ENCODE data around the gene THEM5. TPM values are rescaled to one million over a fixed set of nuclear protein-coding genes. Genes with fewer than 3 reads are reported as not detected.
A peak's percentile ranks its signal among the peaks of the same experiment; 100 is the strongest.

Gene THEM5
- total RNA-seq, 1 experiment from 2014 or later = not detected

- Histone ChIP-seq H3K27me3 (ENCODE audit: control insufficient read depth, insufficient read depth, low read length) (peaks cover 16% of the 10 kb centered on the region; the same call in 1 of the 2 replicates), H3K36me3 (replicated peaks; ENCODE audit: control insufficient read depth, insufficient read depth, low read length) (no peaks in the 10 kb centered on the region), H3K4me3 (ENCODE audit: insufficient read depth, low read depth, low read length) (no peak overlapping the region)
- peak; percentile 56 for DNase-seq
These were observed 54.1 kb downstream of the THEM5 start for GRCh38 chr1:151799179-151800022.

- Histone ChIP-seq H3K27me3 (ENCODE audit: control insufficient read depth, insufficient read depth, low read length) (peaks cover 16% of the 10 kb centered on the region; the same call in 1 of the 2 replicates), H3K36me3 (replicated peaks; ENCODE audit: control insufficient read depth, insufficient read depth, low read length) (no peaks in the 10 kb centered on the region), H3K4me3 (ENCODE audit: insufficient read depth, low read depth, low read length) (no peak overlapping the region)
- DNase-seq = no peak
These were observed 54.9 kb downstream of the THEM5 start for GRCh38 chr1:151798571-151798970.

Other genes starting within 250 kb of the THEM5 start
- 35.1 and 47.8 TPM in 2 replicates for gene SNX27, start 241.7 kb downstream of the THEM5 start, total RNA-seq (2014; rRNA removed; shearing (Covaris generic))
- gene CELF3, start 136.9 kb downstream of the THEM5 start, total RNA-seq (2014; rRNA removed; shearing (Covaris generic)) = 0.07 TPM in 1 of 2 replicates, not detected in the other
- gene RIIAD1, start 132.2 kb downstream of the THEM5 start, total RNA-seq (2014; rRNA removed; shearing (Covaris generic)) = not detected in 2 replicates
- 158 and 214 TPM in 2 replicates for gene MRPL9, start 90.2 kb downstream of the THEM5 start, total RNA-seq (2014; rRNA removed; shearing (Covaris generic))
- 20.9 and 25.0 TPM in 2 replicates for gene TDRKH, start 63.2 kb downstream of the THEM5 start, total RNA-seq (2014; rRNA removed; shearing (Covaris generic))
- 0.07 TPM in 1 of 2 replicates, not detected in the other for gene LINGO4, start 48.3 kb downstream of the THEM5 start, total RNA-seq (2014; rRNA removed; shearing (Covaris generic))
- gene RORC, start 21.9 kb downstream of the THEM5 start, total RNA-seq (2014; rRNA removed; shearing (Covaris generic)) = 0.18 and 0.42 TPM in 2 replicates
- 0.30 and 0.90 TPM in 2 replicates for gene C2CD4D, start 13.9 kb downstream of the THEM5 start, total RNA-seq (2014; rRNA removed; shearing (Covaris generic))
- gene THEM4, start 55.8 kb upstream of the THEM5 start, total RNA-seq (2014; rRNA removed; shearing (Covaris generic)) = 21.4 and 22.6 TPM in 2 replicates
- gene S100A10, start 140.1 kb upstream of the THEM5 start, total RNA-seq (2014; rRNA removed; shearing (Covaris generic)) = 102 and 116 TPM in 2 replicates
- 474 and 597 TPM in 2 replicates for gene S100A11, start 183.3 kb upstream of the THEM5 start, total RNA-seq (2014; rRNA removed; shearing (Covaris generic))
- gene TCHHL1, start 235.4 kb upstream of the THEM5 start, total RNA-seq (2014; rRNA removed; shearing (Covaris generic)) = not detected in 2 replicates

All from H7 (cell line).